Mesenchymal stem cell (in vitro differentiated cells and primary cell): Measurements from ENCODE around the gene LRP6.

ENCODE experiments used
- DNase-seq: peaks from one replicate; pipeline ENCODE4 v3.0.0-alpha.2; 2013
- H2AFZ ChIP-seq: one replicate; pipeline ENCODE4 v1.6.1; 2013; ENCODE audit warnings: low read depth, mild to moderate bottlenecking, control low read depth, inconsistent platforms, low read length, moderate library complexity
- H2AK5ac ChIP-seq: 2 replicates; pipeline ENCODE4 v1.6.1; 2013; ENCODE audit warnings: low read length, moderate library complexity, mild to moderate bottlenecking, inconsistent platforms; ENCODE audit not compliant: severe bottlenecking
- H2BK120ac ChIP-seq: one replicate; pipeline ENCODE4 v1.6.1; 2013; ENCODE audit warnings: low read depth, mild to moderate bottlenecking, inconsistent platforms, low read length, moderate library complexity
- H2BK12ac ChIP-seq, 2 experiments: one replicate each; pipeline ENCODE4 v1.6.1; 2013; ENCODE audit warnings: inconsistent platforms in 2 of 2, low read length in 2 of 2, mild to moderate bottlenecking in 2 of 2, moderate library complexity in 2 of 2, control low read depth in 1 of 2
- H2BK15ac ChIP-seq: one replicate; pipeline ENCODE4 v1.6.1; 2013; ENCODE audit warnings: mild to moderate bottlenecking, low read depth, inconsistent platforms; ENCODE audit not compliant: poor library complexity, severe bottlenecking
- H2BK5ac ChIP-seq: 2 replicates; pipeline ENCODE4 v1.6.1; 2013; ENCODE audit warnings: low read depth, mild to moderate bottlenecking, low read length, control low read depth, inconsistent platforms; ENCODE audit not compliant: poor library complexity, severe bottlenecking
- H3K14ac ChIP-seq, 2 experiments: one replicate each; pipeline ENCODE4 v1.6.1; 2013; ENCODE audit warnings: inconsistent platforms in 2 of 2, low read length in 2 of 2, control low read depth in 1 of 2, mild to moderate bottlenecking in 1 of 2, moderate library complexity in 1 of 2
- H3K18ac ChIP-seq, 2 experiments: one replicate each; pipeline ENCODE4 v1.6.1; 2013; ENCODE audit warnings: inconsistent platforms in 2 of 2, low read length in 2 of 2, control low read depth in 1 of 2, low read depth in 1 of 2, mild to moderate bottlenecking in 1 of 2
- H3K23ac ChIP-seq, 2 experiments: one replicate each; pipeline ENCODE4 v1.6.1; 2013; ENCODE audit warnings: inconsistent platforms in 2 of 2, low read length in 2 of 2, mild to moderate bottlenecking in 2 of 2, moderate library complexity in 2 of 2, control low read depth in 1 of 2
- H3K27ac ChIP-seq: 2 replicates; pipeline ENCODE4 v1.5.1; 2013; ENCODE audit warnings: mild to moderate bottlenecking, moderate library complexity, low read length, control low read depth, inconsistent platforms; ENCODE audit not compliant: poor library complexity, severe bottlenecking
- H3K27me3 ChIP-seq, 2 experiments: 2 replicates each; pipeline versions ENCODE4 v1.6.1 to v1.7.0; 2013; ENCODE audit warnings: low read length in 2 of 2, mild to moderate bottlenecking in 2 of 2, moderate library complexity in 2 of 2, control low read depth in 1 of 2, inconsistent platforms in 1 of 2; ENCODE audit not compliant: control insufficient read depth in 1 of 2, insufficient read depth in 1 of 2
- H3K36me3 ChIP-seq, 2 experiments: 2 replicates each; pipeline versions ENCODE4 v1.6.1 to v1.7.0; 2013; ENCODE audit warnings: low read length in 2 of 2, control low read depth in 1 of 2, inconsistent platforms in 1 of 2, low read depth in 1 of 2, mild to moderate bottlenecking in 1 of 2; ENCODE audit not compliant: insufficient read depth in 2 of 2, control insufficient read depth in 1 of 2
- H3K4ac ChIP-seq, 2 experiments: one replicate each; pipeline ENCODE4 v1.6.1; 2013; ENCODE audit warnings: inconsistent platforms in 2 of 2, low read length in 2 of 2, mild to moderate bottlenecking in 2 of 2, moderate library complexity in 2 of 2, control low read depth in 1 of 2, low read depth in 1 of 2
- H3K4me1 ChIP-seq: 2 replicates; pipeline ENCODE4 v1.6.1; 2013; ENCODE audit warnings: low read depth, low read length, control low read depth; ENCODE audit not compliant: control insufficient read depth, insufficient read depth
- H3K4me2 ChIP-seq: 2 replicates; pipeline ENCODE4 v1.6.1; 2013; ENCODE audit warnings: low read length, mild to moderate bottlenecking, inconsistent platforms; ENCODE audit not compliant: poor library complexity, severe bottlenecking
- H3K4me3 ChIP-seq, 2 experiments: 2 replicates each; pipeline versions ENCODE4 v1.5.1 to v1.7.0; 2013; ENCODE audit warnings: low read length in 2 of 2, mild to moderate bottlenecking in 2 of 2, control low read depth in 1 of 2, low read depth in 1 of 2; ENCODE audit not compliant: insufficient read depth in 1 of 2
- H3K79me1 ChIP-seq: replicated peaks from 2 replicates; pipeline ENCODE4 v1.6.1; 2013; ENCODE audit warnings: mild to moderate bottlenecking, control low read depth, low read length, inconsistent platforms; ENCODE audit not compliant: poor library complexity, severe bottlenecking
- H3K9ac ChIP-seq: 2 replicates; pipeline ENCODE4 v1.7.0; 2013; ENCODE audit warnings: mild to moderate bottlenecking, low read length, moderate library complexity
- H3K9me3 ChIP-seq: 2 replicates; pipeline ENCODE4 v1.7.0; 2013; ENCODE audit warnings: mild to moderate bottlenecking, low read length; ENCODE audit not compliant: control insufficient read depth
- H4K8ac ChIP-seq: one replicate; pipeline ENCODE4 v1.6.1; 2013; ENCODE audit warnings: inconsistent platforms, mild to moderate bottlenecking, low read length, moderate library complexity
- H4K91ac ChIP-seq: one replicate; pipeline ENCODE4 v1.6.1; 2013; ENCODE audit warnings: mild to moderate bottlenecking, low read length, inconsistent platforms
- WGBS: methylation state at CpG from one replicate; pipeline ENCODE4 v1.1.7; 2013; ENCODE audit warnings: mixed read lengths; 5-methylcytosine and 5-hydroxymethylcytosine counted together

The LRP6 gene

DNA sequence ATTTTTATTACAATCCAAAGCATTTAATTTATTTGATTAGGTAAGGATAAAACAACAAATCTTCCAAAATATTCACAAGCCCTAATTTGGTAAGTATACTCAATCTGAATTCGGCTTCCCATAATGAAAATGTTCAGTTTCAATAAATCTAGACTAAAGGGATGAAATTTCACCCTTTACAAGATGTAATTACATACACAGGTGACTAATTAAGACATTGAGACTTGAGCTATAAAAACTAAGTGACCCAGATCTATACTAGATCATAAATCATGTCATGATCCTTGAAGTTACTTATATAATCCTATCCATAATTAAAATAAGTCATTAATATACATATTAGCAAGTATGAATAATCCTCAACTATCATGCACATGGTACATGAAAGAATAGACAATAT is 36.6 kb downstream of the LRP6 start:
- WGBS: no CpG with 5 or more reads among the region's 1 CpG

DNA sequence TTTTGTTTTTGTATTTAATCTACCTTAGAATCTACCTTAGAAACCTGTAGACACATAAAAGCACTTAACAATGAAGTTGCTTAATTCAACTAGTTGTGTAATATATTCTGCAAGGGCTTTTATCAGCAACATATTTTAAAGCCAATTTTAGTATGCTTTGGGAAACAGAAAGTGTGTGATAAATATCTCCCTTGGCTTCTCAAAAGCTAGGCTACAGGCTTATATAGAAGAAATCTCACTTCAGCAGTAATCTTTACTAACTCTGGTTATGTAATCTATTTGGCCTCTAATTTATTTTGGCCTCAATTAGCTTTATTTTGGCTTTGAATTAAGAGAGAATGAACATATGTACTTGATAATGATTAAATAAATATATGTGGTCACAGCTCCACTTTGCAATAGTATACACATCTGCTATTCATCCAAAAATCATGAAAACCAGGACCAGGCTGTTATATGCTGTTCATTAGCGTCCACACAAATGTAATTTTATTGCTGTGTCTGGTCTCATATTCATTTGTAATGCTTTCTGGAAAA is 37.2 kb downstream of the LRP6 start:
- Histone ChIP-seq H3K4me3 (no peak overlapping the region), H3K27me3 (no peaks in the 10 kb centered on the region)

More for the DNA sequence above, 36.6 kb downstream of the LRP6 start:
- Histone ChIP-seq H3K18ac (no peak overlapping the region), H3K36me3 (no peaks in the 10 kb centered on the region), H3K4me2 (no peak overlapping the region), H3K4me1 (peaks cover 1% of the 10 kb centered on the region), H3K9ac (no peak overlapping the region), H3K4me3 (no peak overlapping the region), H3K79me1 (peaks cover 9% of the 10 kb centered on the region), H2BK12ac (no peak overlapping the region), H2AFZ (no peak overlapping the region), H3K14ac (no peak overlapping the region), H3K9me3 (peaks cover 9% of the 10 kb centered on the region), H4K8ac (no peak overlapping the region), H2BK5ac (no peak overlapping the region), H2BK120ac (no peak overlapping the region), H3K4ac (no peak overlapping the region), H3K27ac (no peak overlapping the region), H3K23ac (no peak overlapping the region), H3K27me3 (no peaks in the 10 kb centered on the region), H2AK5ac (no peak overlapping the region), H2BK15ac (no peak overlapping the region), H4K91ac (no peak overlapping the region)
- DNase-seq: no peak

GRCh38 chr12:12228402-12228801 is 38.4 kb downstream of the LRP6 start:
- peaks cover 1% of the 10 kb centered on the region for H3K4me1 ChIP-seq
- peaks cover 0 to 3% of the 10 kb centered on the region in 2 experiments for H3K36me3 ChIP-seq
- H3K4me2 ChIP-seq: no peak overlapping the region
- H3K9me3 ChIP-seq: peaks cover 9% of the 10 kb centered on the region
- no peak overlapping the region for H2BK15ac ChIP-seq
- peak overlapping the region in 1 of 2 experiments; percentile 15 for H3K23ac ChIP-seq
- no peak overlapping the region for H3K4me3 ChIP-seq
- H2AFZ ChIP-seq: no peak overlapping the region
- H3K9ac ChIP-seq: no peak overlapping the region
- no peak overlapping the region for H2BK12ac ChIP-seq
- H2BK120ac ChIP-seq: no peak overlapping the region
- H3K27ac ChIP-seq: no peak overlapping the region
- no peak overlapping the region for H2BK5ac ChIP-seq
- no peaks in the 10 kb centered on the region for H3K27me3 ChIP-seq
- no peak overlapping the region for H2AK5ac ChIP-seq
- H4K91ac ChIP-seq: no peak overlapping the region
- H3K14ac ChIP-seq: no peak overlapping the region
- no peak overlapping the region for H3K4ac ChIP-seq
- no peak for DNase-seq
- no peak overlapping the region for H4K8ac ChIP-seq
- 97% methylated on average over 5 of the region's 5 CpGs for WGBS
- peaks cover 13% of the 10 kb centered on the region for H3K79me1 ChIP-seq
- H3K18ac ChIP-seq: no peak overlapping the region

More for the DNA sequence above, 37.2 kb downstream of the LRP6 start:
- no peak overlapping the region for H3K27ac ChIP-seq
- no peak overlapping the region for H3K14ac ChIP-seq
- H3K9ac ChIP-seq: no peak overlapping the region
- H3K9me3 ChIP-seq: peaks cover 9% of the 10 kb centered on the region
- H4K8ac ChIP-seq: no peak overlapping the region
- peaks cover 13% of the 10 kb centered on the region for H3K79me1 ChIP-seq
- no peak overlapping the region for H2BK12ac ChIP-seq
- 89% methylated on average over 1 of the region's 1 CpG for WGBS
- no peak overlapping the region for H3K4ac ChIP-seq
- H2BK15ac ChIP-seq: no peak overlapping the region
- no peak overlapping the region for H2BK5ac ChIP-seq
- H4K91ac ChIP-seq: no peak overlapping the region
- peaks cover 1% of the 10 kb centered on the region for H3K4me1 ChIP-seq
- H2AK5ac ChIP-seq: no peak overlapping the region
- no peak for DNase-seq
- H3K23ac ChIP-seq: no peak overlapping the region
- H3K36me3 ChIP-seq: peaks cover 0 to 3% of the 10 kb centered on the region in 2 experiments
- H2AFZ ChIP-seq: no peak overlapping the region
- H2BK120ac ChIP-seq: no peak overlapping the region
- H3K4me2 ChIP-seq: no peak overlapping the region
- no peak overlapping the region for H3K18ac ChIP-seq

DNA sequence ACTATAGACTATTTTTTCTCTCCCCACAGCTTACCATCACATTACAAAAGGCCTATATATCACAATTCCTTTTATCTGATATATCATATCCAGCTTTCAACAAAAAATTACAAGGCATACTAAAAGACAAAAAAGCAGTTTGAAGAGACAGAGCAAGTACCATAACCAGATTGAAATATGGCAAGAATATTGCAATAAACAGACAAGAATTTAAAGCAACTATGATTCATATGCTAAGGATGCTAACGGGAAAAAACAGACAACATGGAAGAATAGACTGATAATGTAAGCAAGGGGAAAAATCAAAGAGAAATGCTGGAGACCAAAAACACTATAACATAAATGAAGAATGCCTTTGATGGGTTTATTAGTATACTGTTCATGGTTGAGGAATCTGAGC is 40.7 kb downstream of the LRP6 start:
- Histone ChIP-seq H4K8ac (no peak overlapping the region), H4K91ac (no peak overlapping the region), H3K27ac (no peak overlapping the region), H2BK12ac (no peak overlapping the region), H2BK15ac (no peak overlapping the region), H3K4me1 (peaks cover 1% of the 10 kb centered on the region), H3K23ac (no peak overlapping the region), H3K18ac (no peak overlapping the region), H3K4me2 (no peak overlapping the region), H3K27me3 (no peaks in the 10 kb centered on the region), H2BK5ac (no peak overlapping the region), H2AFZ (no peak overlapping the region), H3K4me3 (no peak overlapping the region), H2AK5ac (no peak overlapping the region), H3K9me3 (peaks cover 9% of the 10 kb centered on the region), H3K36me3 (peaks cover 0 to 3% of the 10 kb centered on the region in 2 experiments), H2BK120ac (no peak overlapping the region), H3K14ac (no peak overlapping the region), H3K79me1 (peaks cover 13% of the 10 kb centered on the region), H3K4ac (no peak overlapping the region), H3K9ac (no peak overlapping the region)
- WGBS: 85% methylated on average over 1 of the region's 1 CpG
- DNase-seq: no peak
